ENCODE results near the gene GNPDA2. TPM values are rescaled to one million over a fixed set of nuclear protein-coding genes. Genes with fewer than 3 reads are reported as not detected.
A peak's percentile ranks its signal among the peaks of the same experiment; 100 is the strongest.

The GNPDA2 gene
- total RNA-seq, 2 donors from 2014 or later = 6.2 to 8.4 TPM

GRCh38 chr4:44701037-44701436 lies 25.3 kb downstream of the GNPDA2 start:
- no peak for ATAC-seq
- DNase-seq = no peak
- intact Hi-C loops (cut with DNase I, micrococcal nuclease) = no loop called here

GRCh38 chr4:44700427-44700826 lies 25.9 kb downstream of the GNPDA2 start:
- ATAC-seq = no peak
- intact Hi-C loops (cut with DNase I, micrococcal nuclease) = no loop called here

GRCh38 chr4:44684648-44685047 lies 41.7 kb downstream of the GNPDA2 start:
- no peak for DNase-seq
- no peak for ATAC-seq
- intact Hi-C loops (cut with DNase I, micrococcal nuclease) = no loop called here

More at GRCh38 chr4:44700427-44700826, 25.9 kb downstream of the GNPDA2 start:
- no peak for DNase-seq

- ATAC-seq = no peak
- DNase-seq = no peak
- intact Hi-C loops (cut with DNase I, micrococcal nuclease) = no loop called here
Observed at GRCh38 chr4:44679060-44679459, 47.3 kb downstream of the GNPDA2 start.

- DNase-seq = peak; percentile 91 to 94
- peak; percentile 98 for ATAC-seq
- intact Hi-C loops (cut with DNase I, micrococcal nuclease) = no loop called here
Observed at GRCh38 chr4:44678094-44679041, 48.0 kb downstream of the GNPDA2 start, which contains the start of gene GUF1. Gene GUF1, plus strand, starts transcription at chr4:44678420. Its CDS starts 203 bp downstream, at chr4:44678623.

DNA sequence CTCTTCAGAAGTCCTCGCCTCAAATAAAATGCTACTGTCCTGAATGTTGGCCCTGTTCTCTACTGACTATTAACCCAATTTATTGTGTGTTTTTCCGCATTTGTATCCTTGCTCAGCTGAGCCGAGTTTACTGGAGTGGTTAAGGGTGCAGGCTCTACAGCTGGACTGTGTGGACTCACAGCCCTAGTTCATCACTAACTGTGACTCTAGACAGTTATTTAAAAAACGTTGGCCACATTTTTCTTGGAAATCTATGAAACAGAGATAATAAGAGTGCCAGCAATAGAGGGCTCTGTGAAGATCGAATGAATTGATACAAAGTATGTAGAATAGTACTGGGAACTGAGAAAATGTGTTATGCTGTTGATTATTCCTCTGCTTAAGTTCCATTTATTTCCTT lies 51.0 kb downstream of the GNPDA2 start:
- intact Hi-C loops (cut with DNase I, micrococcal nuclease) = no loop called here
- ATAC-seq = no peak

GRCh38 chr4:44674471-44674870 lies 51.9 kb downstream of the GNPDA2 start:
- intact Hi-C loops (cut with DNase I, micrococcal nuclease) = no loop called here
- ATAC-seq = no peak
- no peak for DNase-seq

More for the DNA sequence above, 51.0 kb downstream of the GNPDA2 start:
- no peak for DNase-seq

DNA sequence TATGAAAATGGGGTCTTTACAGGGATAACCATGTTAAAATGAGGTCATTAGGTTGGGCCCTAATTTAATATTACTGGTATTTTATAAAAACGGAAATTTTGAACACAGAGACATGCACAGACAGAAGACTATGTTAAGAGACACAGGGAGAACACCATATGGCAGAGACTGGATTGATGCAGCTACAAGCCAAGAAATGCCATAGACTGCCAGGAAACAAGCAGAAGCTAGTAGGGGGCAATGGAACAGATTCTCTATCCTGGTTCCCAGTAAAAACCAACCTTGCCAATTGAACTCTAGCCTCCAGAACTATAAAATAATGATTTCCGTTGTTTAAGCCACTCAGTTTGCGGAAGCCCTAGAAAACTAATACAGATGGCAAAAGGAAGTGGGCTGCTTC lies 54.7 kb downstream of the GNPDA2 start:
- no peak for ATAC-seq
- DNase-seq = no peak
- intact Hi-C loops (cut with DNase I, micrococcal nuclease) = no loop called here

- no peak for DNase-seq
- no peak for ATAC-seq
- intact Hi-C loops (cut with DNase I, micrococcal nuclease) = no loop called here
Observed at GRCh38 chr4:44670506-44671199, 55.7 kb downstream of the GNPDA2 start.

DNA sequence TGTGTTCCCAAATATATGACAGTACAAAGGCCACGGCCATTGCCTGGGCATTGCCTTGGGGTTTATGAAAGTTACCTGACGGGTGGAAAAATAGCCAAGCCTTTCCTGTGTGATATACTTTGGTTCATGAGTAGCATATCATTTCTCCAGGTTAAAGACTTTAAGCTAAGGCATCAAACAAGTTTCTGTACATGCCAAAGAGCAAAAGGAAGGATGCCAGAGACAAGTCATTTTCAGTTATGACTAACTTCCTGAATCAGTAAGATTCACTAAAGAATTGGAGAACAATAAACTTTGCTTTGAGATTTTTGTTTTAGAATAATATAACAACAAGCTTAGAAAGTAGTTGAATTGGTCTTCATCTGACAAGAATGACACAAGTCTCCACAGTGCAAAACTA lies 57.8 kb downstream of the GNPDA2 start:
- DNase-seq = no peak
- intact Hi-C loops (cut with DNase I, micrococcal nuclease) = no loop called here
- no peak for ATAC-seq

DNA sequence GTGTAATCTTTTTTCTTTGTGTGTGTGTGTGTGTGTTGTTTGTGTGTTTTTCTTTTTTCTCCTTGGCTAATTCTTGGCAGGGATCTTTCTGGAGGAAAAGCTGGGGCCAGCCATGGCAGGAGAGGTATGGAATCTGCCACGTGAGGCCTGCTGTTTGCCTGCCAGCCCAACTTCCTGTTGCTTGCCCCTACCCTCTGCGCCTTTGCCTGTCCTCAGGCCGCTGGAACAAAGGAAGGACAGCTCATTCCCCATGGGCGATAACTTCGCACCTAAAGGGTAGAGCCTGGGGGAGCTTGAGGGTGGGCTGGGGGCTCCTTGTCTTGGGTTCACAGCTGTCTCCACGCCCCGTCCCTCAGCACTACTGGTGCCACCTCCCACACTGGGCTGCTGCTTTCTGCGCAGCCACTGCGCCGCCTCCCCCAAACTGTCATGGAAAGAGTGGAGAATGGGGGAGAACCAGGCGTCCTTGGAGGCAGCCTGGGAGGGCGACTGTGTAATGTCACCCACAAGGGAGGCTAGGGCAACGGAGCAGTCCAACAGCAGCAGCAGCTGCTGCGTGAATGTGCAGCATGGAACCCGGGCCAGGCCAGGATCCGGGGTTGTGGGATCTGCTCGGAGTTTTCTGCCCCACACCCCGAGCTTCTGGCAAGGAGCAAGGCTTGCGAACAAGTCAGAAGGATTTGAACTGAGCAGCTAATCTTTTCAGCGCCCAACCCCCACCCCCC lies 62.7 kb downstream of the GNPDA2 start:
- intact Hi-C loops (cut with DNase I, micrococcal nuclease) = no loop called here
- DNase-seq (no peak), ATAC-seq (no peak)

DNA sequence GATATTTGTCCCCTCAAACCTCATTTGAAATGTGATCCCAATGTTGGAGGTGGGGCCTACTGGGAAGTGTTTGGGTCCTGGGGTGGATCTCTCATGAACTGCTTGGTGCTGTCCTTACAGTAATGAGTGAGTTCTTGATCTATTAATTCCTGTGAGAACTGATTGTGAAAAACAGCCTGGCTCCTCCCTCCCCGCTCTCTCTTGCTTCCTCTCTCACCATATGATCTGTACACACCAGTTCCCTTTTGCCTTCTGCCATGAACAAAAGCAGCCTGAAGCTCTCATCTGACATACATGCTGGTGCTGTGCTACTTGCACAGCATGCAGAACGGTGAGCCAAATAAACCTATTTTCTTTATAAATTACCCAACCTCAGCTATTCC lies 63.7 kb downstream of the GNPDA2 start:
- ATAC-seq (no peak), DNase-seq (no peak)
- intact Hi-C loops (cut with DNase I, micrococcal nuclease) = no loop called here

DNA sequence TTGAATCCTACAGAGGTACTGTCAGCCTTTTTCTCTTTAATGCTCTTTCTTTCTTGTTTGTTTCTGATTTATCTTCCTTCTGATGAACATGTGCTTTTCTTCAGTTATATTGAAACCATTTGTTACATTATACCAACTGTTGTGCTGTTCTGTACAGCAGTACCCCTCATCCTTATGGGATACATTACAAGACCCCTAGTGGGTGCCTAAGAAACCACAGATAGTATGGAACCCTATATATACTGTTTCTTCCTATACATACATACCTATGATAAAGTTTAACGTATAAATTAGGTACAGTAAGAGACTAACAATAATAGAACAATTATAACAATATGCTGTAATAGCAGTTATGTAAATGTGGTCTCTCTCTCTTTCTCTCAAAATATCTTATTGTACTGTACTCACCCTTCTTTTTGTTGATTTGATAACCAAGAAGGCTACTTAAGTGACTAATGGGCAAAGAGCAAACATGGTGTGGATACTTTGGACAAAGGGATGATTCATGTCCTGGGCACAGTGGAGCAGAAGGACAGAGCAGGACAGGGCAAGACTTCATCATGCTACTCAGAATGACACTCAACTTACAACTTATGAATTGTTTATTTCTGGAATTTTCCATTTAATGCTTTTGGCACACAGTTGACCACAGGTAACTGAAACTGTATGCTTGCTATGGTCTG lies 64.3 kb downstream of the GNPDA2 start:
- ATAC-seq (no peak), DNase-seq (no peak)
- intact Hi-C loops (cut with DNase I, micrococcal nuclease) = no loop called here

DNA sequence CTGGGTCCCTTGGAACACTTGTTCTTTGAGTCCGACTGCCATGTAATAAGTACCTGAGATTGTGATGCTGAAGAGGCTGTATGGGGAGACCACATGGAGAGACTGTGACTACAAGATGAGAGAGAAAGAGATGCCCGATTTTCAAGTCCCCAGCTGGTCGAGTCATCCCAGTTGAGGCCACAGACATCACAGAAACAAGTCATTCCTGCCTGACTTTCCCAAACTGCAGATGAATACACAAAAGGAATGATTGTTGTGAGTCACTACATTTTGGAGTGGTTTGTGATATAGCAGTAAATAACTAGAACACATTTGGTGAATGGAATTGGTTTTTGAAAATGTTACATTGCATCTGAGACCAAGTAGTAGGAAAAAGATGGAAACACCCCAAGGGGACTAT lies 66.0 kb downstream of the GNPDA2 start:
- ATAC-seq (no peak), DNase-seq (no peak)
- intact Hi-C loops (cut with DNase I, micrococcal nuclease) = no loop called here

GRCh38 chr4:44652002-44652401 lies 74.4 kb downstream of the GNPDA2 start:
- no peak for ATAC-seq
- intact Hi-C loops (cut with DNase I, micrococcal nuclease) = no loop called here
- DNase-seq = no peak
